Stomach (tissue), 4 donors: Measurements from ENCODE around the gene SMIM31.

Experiments used
- EP300 ChIP-seq: sonication (generic); formaldehyde crosslinking; IDR thresholded peaks from one replicate; pipeline ENCODE4 v1.6.1; 2017; ENCODE audit warnings: antibody characterized with exemption
- POLR2A ChIP-seq, 4 donors: fragments of 450-650 bp; IDR thresholded peaks; one replicate each; pipeline ENCODE4 v1.6.1; 2016; ENCODE audit warnings: antibody characterized with exemption in 4 of 4, control low read depth in 2 of 4, mild to moderate bottlenecking in 1 of 4, moderate library complexity in 1 of 4

DNA sequence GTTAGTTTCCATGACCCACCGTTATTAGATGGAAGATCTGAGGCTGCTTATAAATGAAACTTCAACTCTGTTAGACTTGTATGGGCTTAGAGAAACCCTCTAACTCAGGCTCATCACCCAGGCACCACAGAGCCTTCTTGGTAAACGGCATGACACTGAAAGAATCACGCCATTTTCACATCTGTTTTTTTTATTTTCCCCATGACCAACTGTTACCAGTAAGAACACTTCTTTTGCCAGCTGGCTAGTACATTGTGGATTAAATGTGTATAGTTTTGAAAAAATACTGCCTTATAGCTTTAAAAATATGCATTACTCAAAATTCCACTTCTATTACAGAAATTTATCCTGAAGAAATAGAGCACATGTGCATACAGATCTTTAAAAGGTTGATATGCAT lies 75.0 kb downstream of the SMIM31 start:
- no peak for TF ChIP-seq POLR2A (IDR thresholded peaks at IDR 0.05)
- TF ChIP-seq EP300, result no peak
